AG04450 (cell line): Measurements from ENCODE around the gene PC. TPM values are rescaled to one million over a fixed set of nuclear protein-coding genes. Genes with fewer than 3 reads are reported as not detected.

Source experiments
- CTCF ChIA-PET: fragments of 300-600, 350-600 bp; formaldehyde crosslinking; extraction: SDS; loops from one replicate; lab custom pipeline; 2022; ENCODE audit warnings: antibody characterized with exemption, inconsistent platforms; lab: Charles Lee
- POLR2A ChIA-PET: fragments of 350-600 bp; formaldehyde crosslinking; extraction: SDS; loops from one replicate; lab custom pipeline; 2021; ENCODE audit warnings: antibody characterized with exemption, inconsistent platforms; lab: Yijun Ruan, JAX
- DNase-seq: peaks from one replicate; pipeline ENCODE4 v3.0.0-alpha.2; 2011; ENCODE audit warnings: low read depth, low spot score
- H3K27ac ChIP-seq: one replicate; pipeline ENCODE4 v1.5.1; 2012; ENCODE audit warnings: low read depth, low read length, control low read depth
- H3K27me3 ChIP-seq: one replicate; pipeline ENCODE4 v1.6.0; 2012; ENCODE audit warnings: low read length; ENCODE audit not compliant: control insufficient read depth, insufficient read depth
- H3K4me3 ChIP-seq: 2 replicates; pipeline ENCODE4 v1.5.1; 2011; ENCODE audit warnings: mild to moderate bottlenecking, low read depth, low read length, control low read depth
- H3K9me3 ChIP-seq: 2 replicates; pipeline ENCODE4 v1.5.1; 2012; ENCODE audit warnings: low read length; ENCODE audit not compliant: control insufficient read depth, insufficient read depth
- polyA plus RNA-seq: library from polyadenylated mRNA; depleted of rRNA; stranded (reverse); fragments of >200 nt; gene quantifications from 2 replicates; pipeline ENCODE4 v1.2.3, GENCODE V29; 2011
- TF ChIP-seq, protein P1 (sequence below): IDR thresholded peaks from 2 replicates; pipeline ENCODE4 v1.5.1; 2011; ENCODE audit warnings: low read depth, low read length, control low read depth, inconsistent platforms

Gene PC
- polyA plus RNA-seq, 1 experiment = 12.1 TPM

DNA sequence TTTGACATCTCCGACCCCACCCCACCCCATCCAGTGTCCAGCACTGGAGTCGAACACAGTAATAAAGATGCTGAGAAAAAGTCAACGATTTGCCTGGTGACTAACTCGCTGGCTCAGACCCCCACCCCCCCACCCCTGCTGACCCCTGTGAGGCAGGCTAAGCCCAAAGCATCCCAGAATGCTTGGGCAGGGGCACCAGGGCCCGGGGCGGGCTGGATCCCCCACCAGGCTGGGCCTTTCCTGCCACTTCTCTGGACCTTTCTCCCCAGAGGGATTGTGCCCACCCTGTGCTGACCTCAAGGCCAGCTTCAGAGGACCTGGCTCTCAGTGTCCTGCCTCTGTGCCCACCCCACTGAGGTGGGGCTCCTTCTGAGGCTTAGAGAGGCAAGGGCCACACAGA, 18.7 kb upstream of the PC start:
- Histone ChIP-seq H3K9me3 (peaks cover 31% of the 10 kb centered on the region), H3K27ac (no peak overlapping the region), H3K4me3 (no peak overlapping the region), H3K27me3 (no peaks in the 10 kb centered on the region)
- TF ChIP-seq, protein P1, sequence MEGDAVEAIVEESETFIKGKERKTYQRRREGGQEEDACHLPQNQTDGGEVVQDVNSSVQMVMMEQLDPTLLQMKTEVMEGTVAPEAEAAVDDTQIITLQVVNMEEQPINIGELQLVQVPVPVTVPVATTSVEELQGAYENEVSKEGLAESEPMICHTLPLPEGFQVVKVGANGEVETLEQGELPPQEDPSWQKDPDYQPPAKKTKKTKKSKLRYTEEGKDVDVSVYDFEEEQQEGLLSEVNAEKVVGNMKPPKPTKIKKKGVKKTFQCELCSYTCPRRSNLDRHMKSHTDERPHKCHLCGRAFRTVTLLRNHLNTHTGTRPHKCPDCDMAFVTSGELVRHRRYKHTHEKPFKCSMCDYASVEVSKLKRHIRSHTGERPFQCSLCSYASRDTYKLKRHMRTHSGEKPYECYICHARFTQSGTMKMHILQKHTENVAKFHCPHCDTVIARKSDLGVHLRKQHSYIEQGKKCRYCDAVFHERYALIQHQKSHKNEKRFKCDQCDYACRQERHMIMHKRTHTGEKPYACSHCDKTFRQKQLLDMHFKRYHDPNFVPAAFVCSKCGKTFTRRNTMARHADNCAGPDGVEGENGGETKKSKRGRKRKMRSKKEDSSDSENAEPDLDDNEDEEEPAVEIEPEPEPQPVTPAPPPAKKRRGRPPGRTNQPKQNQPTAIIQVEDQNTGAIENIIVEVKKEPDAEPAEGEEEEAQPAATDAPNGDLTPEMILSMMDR = no peak
- POLR2A ChIA-PET = no interaction called here
- CTCF ChIA-PET = interaction anchor here (0.8 to 1.2 kb wide), 2 partner anchors 13 to 283 kb away, joined by 3 to 4 read pairs; no protein-coding TSS in a partner anchor
- no peak for DNase-seq

DNA sequence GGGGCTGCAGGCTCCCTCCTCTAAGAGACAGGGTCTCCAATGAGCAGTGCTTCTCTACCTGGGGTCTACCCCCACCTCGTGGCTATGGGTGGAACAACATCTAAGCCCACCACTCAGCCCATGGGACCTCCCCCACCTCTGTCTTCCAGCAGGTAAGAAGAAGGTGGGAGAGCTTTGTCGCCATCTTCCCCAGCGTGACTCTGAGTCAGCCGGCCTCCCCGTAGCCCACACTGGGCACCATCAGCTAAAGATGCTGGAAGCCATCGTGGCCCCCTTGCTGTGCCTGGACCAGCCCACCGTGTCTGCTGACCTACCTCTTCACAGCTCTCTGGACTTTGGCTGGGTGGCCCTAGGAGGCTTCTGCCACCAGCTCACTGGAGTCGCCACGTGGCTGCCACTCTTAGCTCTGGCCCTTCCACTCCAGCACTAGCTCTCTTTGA, 17.9 kb upstream of the PC start:
- no peak for DNase-seq
- CTCF ChIA-PET = interaction anchor here (0.8 to 1.2 kb wide), 3 partner anchors 13 to 282 kb away, joined by 3 to 4 read pairs (median 3); no protein-coding TSS in a partner anchor
- POLR2A ChIA-PET = interaction anchor here (1.2 kb wide), 1 partner anchor 133 kb away, joined by 5 read pairs; the partner anchor contains the start of gene RCE1
- Histone ChIP-seq H3K27me3 (no peaks in the 10 kb centered on the region), H3K27ac (no peak overlapping the region), H3K4me3 (no peak overlapping the region), H3K9me3 (peaks cover 31% of the 10 kb centered on the region)
- TF ChIP-seq, protein P1 = peak; percentile 85

DNA sequence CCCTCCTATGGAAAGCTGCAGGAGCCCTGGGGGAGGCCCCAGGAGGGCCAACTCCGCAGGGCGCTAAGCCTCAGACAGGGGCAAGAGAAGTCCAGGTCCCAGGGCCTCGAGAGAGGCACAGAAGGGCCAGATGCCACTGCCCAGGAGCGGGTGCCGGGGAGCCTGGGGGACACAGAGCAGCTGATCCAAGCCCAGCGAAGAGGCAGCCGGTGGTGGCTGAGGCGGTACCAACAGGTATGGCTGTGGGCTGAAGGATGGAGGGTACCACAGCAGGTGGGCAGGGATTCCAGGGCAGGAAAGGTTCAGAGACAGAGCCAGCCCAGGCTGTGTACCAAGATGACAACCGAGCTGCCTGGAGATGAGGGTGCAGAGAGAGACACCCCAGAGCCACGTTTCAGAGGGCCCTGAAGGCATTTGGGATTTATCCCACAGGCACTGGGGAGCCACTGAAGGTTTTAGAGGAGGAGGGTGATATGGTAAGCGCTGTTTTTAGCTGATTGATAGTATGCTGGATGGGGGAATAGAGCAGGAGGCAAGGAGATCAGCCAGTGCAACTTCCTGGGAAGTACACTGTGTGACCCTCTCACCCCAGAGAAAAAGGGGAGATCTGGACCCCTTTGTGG, 17.3 kb upstream of the PC start:
- CTCF ChIA-PET = interaction anchor here (0.6 to 1.2 kb wide), 3 partner anchors 39 to 365 kb away, joined by 3 to 4 read pairs (median 4); no protein-coding TSS in a partner anchor
- POLR2A ChIA-PET = interaction anchor here (1.2 kb wide), 1 partner anchor 132 kb away, joined by 5 read pairs; the partner anchor contains the start of gene RCE1
- H3K4me3 ChIP-seq = no peak overlapping the region
- H3K27me3 ChIP-seq = no peaks in the 10 kb centered on the region
- no peak overlapping the region for H3K27ac ChIP-seq
- TF ChIP-seq, protein P1 = no peak
- DNase-seq = no peak
- peaks cover 31% of the 10 kb centered on the region for H3K9me3 ChIP-seq

DNA sequence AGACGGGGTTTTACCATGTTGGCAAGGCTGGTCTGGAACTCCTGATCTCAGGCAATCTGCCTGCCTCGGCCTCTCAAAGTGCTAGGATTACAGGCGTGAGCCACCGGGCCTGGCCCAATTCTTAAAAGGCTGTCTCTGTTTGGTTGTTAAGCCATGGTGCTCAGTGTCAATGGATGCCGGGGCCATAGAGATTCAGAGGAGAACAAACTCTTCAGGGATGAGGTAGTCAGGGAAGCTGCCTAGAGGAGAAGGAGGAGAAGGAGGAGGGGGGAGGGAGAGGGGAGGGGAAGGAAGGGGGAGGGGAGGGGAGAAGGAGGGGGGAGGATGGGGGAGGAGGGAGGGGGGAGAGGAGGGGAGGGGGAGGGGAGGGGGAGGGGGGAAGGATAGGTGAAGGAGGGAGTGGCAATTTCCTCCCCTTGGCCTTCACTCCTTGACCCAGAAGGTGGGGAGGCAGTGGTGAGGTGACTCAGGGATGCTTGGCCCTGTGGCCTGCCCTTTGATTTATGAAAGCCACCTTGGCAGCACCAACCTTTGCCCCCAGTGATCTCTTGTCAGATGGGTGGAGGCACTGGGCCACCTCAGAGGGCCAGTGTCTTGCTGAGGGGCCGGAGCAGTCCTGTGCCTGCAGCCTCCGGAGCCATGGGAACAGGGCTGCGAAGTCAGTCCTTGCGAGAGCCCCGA, 16.7 kb upstream of the PC start, which contains the start of gene C11orf86:
C11orf86 (plus strand) TSS at position 581 of the 681 bp plus-strand sequence; CDS start at position 640, 59 bp downstream.
- no peak for DNase-seq
- POLR2A ChIA-PET = interaction anchor here (1.1 to 1.2 kb wide), 2 partner anchors 132 kb away, joined by 3 to 5 read pairs; partner anchors contain the start of gene RCE1
- TF ChIP-seq, protein P1 = no peak

More for the DNA sequence above, 16.7 kb upstream of the PC start, which contains the start of gene C11orf86:
- CTCF ChIA-PET = interaction anchor here (0.6 to 0.7 kb wide), 2 partner anchors 77 to 364 kb away, joined by 4 to 11 read pairs; no protein-coding TSS in a partner anchor
- Histone ChIP-seq H3K4me3 (no peak within 1 kb of the TSS), H3K27me3 (no peaks in the 10 kb centered on the region), H3K27ac (peak within 1 kb of the TSS; percentile 11), H3K9me3 (peaks cover 29% of the 10 kb centered on the region)
